AG09309 (cell line): ENCODE measurements around the gene DENND4C.
"Not testable (repeated sequence)": the region's sequence is repeated elsewhere in the genome, so short reads cannot be mapped to it uniquely, and the experiment has no call there.

Source experiments
- DNase-seq: peaks from one replicate; pipeline ENCODE4 v3.0.0-alpha.2; 2010; ENCODE audit warnings: low read depth
- H3K4me3 ChIP-seq: 2 replicates; pipeline ENCODE4 v1.5.1; 2011; ENCODE audit warnings: mild to moderate bottlenecking, low read depth, low read length, moderate library complexity; ENCODE audit not compliant: control insufficient read depth
- TF ChIP-seq, protein P1 (sequence below): IDR thresholded peaks from 2 replicates; pipeline ENCODE4 v1.5.1; 2011; ENCODE audit warnings: mild to moderate bottlenecking, low read depth, low read length, inconsistent platforms; ENCODE audit not compliant: insufficient read depth, control insufficient read depth; ENCODE audit errors: missing control alignments

The DENND4C gene

DNA sequence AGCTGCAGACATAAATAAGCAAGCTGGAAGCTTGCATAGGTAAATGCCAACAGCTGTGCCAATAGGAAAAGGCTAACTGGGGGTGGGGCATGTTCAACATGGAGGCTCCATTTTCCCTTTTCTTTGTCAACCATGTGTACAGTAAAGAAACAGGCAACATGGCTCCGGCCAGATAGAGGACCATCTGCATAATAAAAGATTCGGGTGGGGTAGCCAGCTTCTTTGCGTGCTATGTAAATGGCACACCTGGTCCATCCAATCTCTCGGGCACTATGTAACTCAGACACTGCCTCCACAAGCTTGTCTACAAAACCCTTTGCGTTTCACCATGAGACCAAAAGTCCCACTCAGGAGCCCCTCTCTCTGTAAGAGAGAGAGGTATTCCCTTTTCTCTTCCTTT, 41.7 kb upstream of the DENND4C start:
- TF ChIP-seq, protein P1, sequence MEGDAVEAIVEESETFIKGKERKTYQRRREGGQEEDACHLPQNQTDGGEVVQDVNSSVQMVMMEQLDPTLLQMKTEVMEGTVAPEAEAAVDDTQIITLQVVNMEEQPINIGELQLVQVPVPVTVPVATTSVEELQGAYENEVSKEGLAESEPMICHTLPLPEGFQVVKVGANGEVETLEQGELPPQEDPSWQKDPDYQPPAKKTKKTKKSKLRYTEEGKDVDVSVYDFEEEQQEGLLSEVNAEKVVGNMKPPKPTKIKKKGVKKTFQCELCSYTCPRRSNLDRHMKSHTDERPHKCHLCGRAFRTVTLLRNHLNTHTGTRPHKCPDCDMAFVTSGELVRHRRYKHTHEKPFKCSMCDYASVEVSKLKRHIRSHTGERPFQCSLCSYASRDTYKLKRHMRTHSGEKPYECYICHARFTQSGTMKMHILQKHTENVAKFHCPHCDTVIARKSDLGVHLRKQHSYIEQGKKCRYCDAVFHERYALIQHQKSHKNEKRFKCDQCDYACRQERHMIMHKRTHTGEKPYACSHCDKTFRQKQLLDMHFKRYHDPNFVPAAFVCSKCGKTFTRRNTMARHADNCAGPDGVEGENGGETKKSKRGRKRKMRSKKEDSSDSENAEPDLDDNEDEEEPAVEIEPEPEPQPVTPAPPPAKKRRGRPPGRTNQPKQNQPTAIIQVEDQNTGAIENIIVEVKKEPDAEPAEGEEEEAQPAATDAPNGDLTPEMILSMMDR, result no peak
- H3K4me3 ChIP-seq, result no peak overlapping the region
- no peak for DNase-seq

DNA sequence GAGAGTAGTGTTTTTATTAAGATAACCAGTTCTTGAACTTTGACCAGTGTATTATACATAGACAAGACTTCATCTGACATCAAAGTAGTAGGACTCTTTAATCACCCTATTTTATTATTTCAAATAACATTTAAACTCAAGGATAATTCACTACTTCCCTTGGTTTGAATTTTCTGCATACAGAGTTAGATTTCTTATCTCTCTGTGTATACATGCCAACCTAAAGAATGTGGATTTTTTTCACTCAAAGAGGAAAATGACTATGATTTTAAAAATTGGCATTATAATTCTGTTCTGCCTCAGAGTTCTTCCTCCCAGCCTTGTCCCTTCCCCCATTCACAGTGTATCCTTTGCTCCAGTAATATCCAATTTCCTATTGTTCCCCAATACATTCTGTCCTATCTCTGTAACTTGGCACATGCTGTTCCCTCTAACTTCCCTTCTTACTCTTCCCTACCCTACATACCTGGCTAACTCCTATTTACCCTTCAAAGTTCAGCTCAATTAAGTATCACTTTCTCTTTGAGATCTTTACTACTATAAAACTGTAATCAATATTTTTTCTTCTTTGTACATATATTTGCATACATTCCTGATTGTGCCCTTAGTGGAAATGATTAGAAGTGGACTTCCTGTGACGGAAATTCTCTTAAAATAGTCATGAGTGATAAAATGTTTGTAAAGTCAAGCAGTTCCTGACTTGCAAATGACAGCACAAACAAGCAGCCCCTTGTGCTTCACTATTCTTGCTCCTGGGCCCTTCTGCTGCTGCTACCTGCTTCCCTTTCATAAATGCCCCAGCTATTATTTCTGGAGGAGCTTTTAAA, 38.1 kb upstream of the DENND4C start:
- no peak overlapping the region for H3K4me3 ChIP-seq
- no peak for DNase-seq
- TF ChIP-seq, protein P1, result no peak

DNA sequence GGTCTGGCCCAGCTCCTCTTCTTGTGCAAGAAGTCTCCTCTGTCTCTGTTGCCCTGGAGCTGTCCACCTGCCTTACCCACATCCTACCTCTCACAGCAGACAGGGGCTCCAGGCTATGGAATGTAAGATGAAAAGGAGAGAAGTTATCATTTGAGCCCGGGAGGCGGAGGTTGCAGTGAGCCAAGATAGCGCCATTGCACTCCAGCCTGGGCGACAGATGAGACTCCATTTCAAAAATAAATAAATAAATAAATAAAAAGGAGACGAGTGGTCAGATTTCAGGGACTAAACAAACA, 37.5 kb upstream of the DENND4C start:
- TF ChIP-seq, protein P1, result no peak
- H3K4me3 ChIP-seq, result no peak overlapping the region
- no peak for DNase-seq

DNA sequence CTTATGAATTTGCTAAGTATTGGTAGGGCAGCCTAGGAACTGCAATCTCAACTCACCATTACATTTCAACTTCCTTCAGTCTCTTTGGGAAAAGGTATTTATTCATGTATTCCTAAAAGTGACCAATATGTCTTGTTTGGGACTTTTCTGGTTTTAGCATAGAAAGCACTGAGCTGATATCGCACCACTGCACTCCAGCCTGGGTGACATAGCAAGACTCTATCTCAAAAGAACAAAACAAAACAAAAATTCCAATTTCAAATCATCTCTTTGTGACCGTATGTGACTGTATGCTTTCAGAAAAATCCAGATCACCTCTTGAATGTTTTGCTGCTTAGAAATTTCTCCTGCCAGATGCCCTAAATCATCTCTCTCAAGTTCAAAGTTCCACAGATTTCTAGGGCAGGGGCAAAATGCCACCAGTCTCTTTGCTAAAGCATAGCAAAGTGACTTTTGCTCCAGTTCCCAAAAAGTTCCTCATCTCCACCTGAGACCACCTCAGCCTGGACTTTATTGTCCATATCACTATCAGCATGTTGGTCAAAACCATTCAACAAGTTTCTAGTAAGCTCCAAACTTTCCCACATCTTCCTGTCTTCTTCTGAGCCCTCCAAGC, 37.0 kb upstream of the DENND4C start:
- not testable (repeated sequence) for DNase-seq

DNA sequence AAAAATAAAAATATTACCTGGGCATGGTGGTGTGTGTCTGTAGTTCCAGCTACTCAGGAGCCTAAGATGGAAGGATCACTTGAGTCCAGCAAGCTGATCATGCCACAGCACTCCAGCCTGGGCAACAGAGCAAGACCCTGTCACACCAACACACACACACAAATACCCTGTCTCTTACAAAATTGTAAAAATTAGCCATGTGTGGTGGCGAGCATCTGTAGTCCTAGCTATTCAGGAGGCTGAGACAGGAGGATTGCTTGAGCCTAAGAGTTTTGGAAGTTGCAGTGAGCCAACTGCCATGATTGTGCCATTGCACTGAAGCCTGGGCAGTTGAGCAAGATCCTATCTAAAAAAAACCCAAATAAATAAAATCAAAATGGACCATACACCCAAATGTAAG, 32.1 kb upstream of the DENND4C start:
- TF ChIP-seq, protein P1, result no peak
- H3K4me3 ChIP-seq, result no peak overlapping the region
- no peak for DNase-seq

More for the DNA sequence above, 37.0 kb upstream of the DENND4C start:
- H3K4me3 ChIP-seq, result not testable (repeated sequence)

DNA sequence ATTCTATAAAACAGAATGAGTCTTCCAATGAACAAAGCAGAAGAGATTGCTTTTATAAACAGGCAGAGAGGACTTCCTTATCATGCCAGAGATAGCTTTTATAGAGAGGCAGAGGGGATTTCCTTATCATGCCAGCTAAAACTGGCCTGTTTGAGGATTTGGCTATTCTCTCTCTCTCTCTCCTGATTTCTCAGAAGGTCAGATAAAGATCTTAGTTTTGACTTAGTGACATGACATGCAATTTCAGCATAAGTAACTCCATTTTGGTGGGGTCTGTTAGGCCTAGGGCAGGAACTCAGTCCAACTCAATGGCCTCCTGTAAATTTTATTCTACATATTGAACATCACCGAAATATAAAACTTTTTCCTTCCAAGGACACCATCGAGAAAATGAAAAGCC, 31.5 kb upstream of the DENND4C start:
- no peak for DNase-seq
- TF ChIP-seq, protein P1, result no peak
- H3K4me3 ChIP-seq, result no peak overlapping the region

DNA sequence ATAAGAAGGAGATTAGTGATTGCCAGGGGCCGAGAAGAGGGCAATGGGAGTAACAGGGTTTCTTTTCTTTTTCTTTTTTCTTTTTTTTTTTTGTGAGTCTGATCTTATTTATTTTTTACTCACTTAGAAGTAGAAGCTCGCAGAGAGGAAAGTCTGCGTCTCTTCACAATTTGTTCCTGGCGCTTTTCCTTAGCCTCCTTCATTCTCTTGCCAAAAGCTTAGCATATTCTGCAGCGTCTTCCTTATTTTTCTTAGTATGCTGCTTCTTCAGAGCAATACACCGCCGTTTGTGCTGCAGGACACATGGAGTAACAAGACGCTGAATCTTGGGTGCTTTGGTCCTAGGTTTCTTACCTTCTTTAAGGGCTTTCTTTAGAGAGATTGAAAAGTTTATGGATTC, 30.3 kb upstream of the DENND4C start:
- TF ChIP-seq, protein P1, result no peak
- no peak for DNase-seq
- H3K4me3 ChIP-seq, result no peak overlapping the region
